Body of pancreas (tissue), 4 donors: ENCODE measurements around the gene FGF1.

Source experiments
- CTCF ChIP-seq, 7 experiments: fragments of 450-650 bp in 4 of 7; fragments of 200-600 bp in 3 of 7; sonication (generic) in 3 of 7; IDR thresholded peaks; one replicate each; pipeline ENCODE4 v1.5.1; 2016 to 2019; ENCODE audit warnings: antibody characterized with exemption in 7 of 7
- POLR2A ChIP-seq, 3 donors: fragments of 450-650 bp; IDR thresholded peaks; one replicate each; pipeline ENCODE4 v1.6.1; 2016; ENCODE audit warnings: antibody characterized with exemption in 3 of 3, mild to moderate bottlenecking in 2 of 3

GRCh38 chr5:142552107-142552506, 133.8 kb downstream of the FGF1 start:
- no peak for TF ChIP-seq POLR2A (IDR thresholded peaks at IDR 0.05)
- TF ChIP-seq CTCF (IDR thresholded peaks at IDR 0.05), result no peak
